A673 (cell line): Measurements from ENCODE around the gene NSUN6. TPM values are rescaled to one million over a fixed set of nuclear protein-coding genes. Genes with fewer than 3 reads are reported as not detected.
A peak's percentile ranks its signal among the peaks of the same experiment; 100 is the strongest.

Experiments
- BruUV-seq: library from RNA; stranded (reverse); fragments of 400-500 nt; replicated peaks from 2 replicates; lab custom pipeline; 2021; lab: Mats Ljungman, UMichigan
- CTCF ChIA-PET: fragments of 300-600 bp; sonication (Branson Sonifier 250); formaldehyde crosslinking; loops from one replicate; lab custom pipeline; 2022; ENCODE audit warnings: antibody characterized with exemption; lab: Charles Lee
- POLR2A ChIA-PET: fragments of 300-600 bp; sonication (Branson Sonifier 250); formaldehyde crosslinking; loops from one replicate; lab custom pipeline; 2022; ENCODE audit warnings: antibody characterized with exemption; ENCODE audit not compliant: low non-redundant PET; lab: Charles Lee
- DNase-seq: peaks from one replicate; pipeline ENCODE4 v3.0.0-alpha.2; 2015; ENCODE audit warnings: low spot score
- H3K27ac ChIP-seq: fragments of 200-600 bp; sonication (generic); 2 replicates; pipeline ENCODE4 v1.5.1; 2016; ENCODE audit warnings: mixed run types, low read depth, mild to moderate bottlenecking, mixed read lengths, antibody characterized with exemption, low read length; ENCODE audit not compliant: poor library complexity, severe bottlenecking
- H3K27me3 ChIP-seq: fragments of 200-600 bp; sonication (generic); replicated peaks from 2 replicates; pipeline ENCODE4 v1.6.1; 2017; ENCODE audit warnings: mixed run types, low read depth, mild to moderate bottlenecking, mixed read lengths, antibody characterized with exemption, low read length; ENCODE audit not compliant: insufficient read depth, poor library complexity
- H3K36me3 ChIP-seq: fragments of 200-600 bp; sonication (generic); 2 replicates; pipeline ENCODE4 v1.6.1; 2016; ENCODE audit warnings: mixed run types, mild to moderate bottlenecking, mixed read lengths, antibody characterized with exemption, low read length; ENCODE audit not compliant: insufficient read depth, poor library complexity, severe bottlenecking
- H3K4me1 ChIP-seq: fragments of 200-600 bp; sonication (generic); 2 replicates; pipeline ENCODE4 v1.6.1; 2017; ENCODE audit warnings: mixed run types, mild to moderate bottlenecking, mixed read lengths, antibody characterized with exemption, low read length; ENCODE audit not compliant: insufficient read depth, poor library complexity, severe bottlenecking
- H3K4me3 ChIP-seq: fragments of 200-600 bp; sonication (generic); 2 replicates; pipeline ENCODE4 v1.5.1; 2016; ENCODE audit warnings: low read depth, mixed run types, mild to moderate bottlenecking, mixed read lengths, low read length; ENCODE audit not compliant: poor library complexity, severe bottlenecking
- H3K9me3 ChIP-seq: fragments of 200-600 bp; sonication (generic); 2 replicates; pipeline ENCODE4 v1.6.1; 2016; ENCODE audit warnings: mixed run types, low read depth, mild to moderate bottlenecking, mixed read lengths, antibody characterized with exemption, low read length; ENCODE audit not compliant: poor library complexity, severe bottlenecking
- CTCF ChIP-seq: fragments of 300-800, 200-600 bp; sonication (generic); conservative IDR thresholded peaks from 2 replicates; pipeline ENCODE4 v1.5.1; 2017; ENCODE audit warnings: low read depth, mild to moderate bottlenecking, antibody characterized with exemption, low read length, moderate library complexity, mixed read lengths
- EZH2 ChIP-seq: fragments of 200-600 bp; sonication (generic); IDR thresholded peaks from 2 replicates; pipeline ENCODE4 v1.6.1; 2017; ENCODE audit warnings: borderline replicate concordance, low read depth, mild to moderate bottlenecking, mixed read lengths, antibody characterized with exemption, low read length; ENCODE audit not compliant: poor library complexity, severe bottlenecking
- intact Hi-C: fragments of 100-400 bp; cut with micrococcal nuclease; formaldehyde crosslinking; loops from one replicate; pipeline ENCODE4 v1.10.0; 2022; ENCODE audit not compliant: unreplicated experiment
- total RNA-seq: library from RNA; stranded (reverse); gene quantifications from 2 replicates; pipeline ENCODE4 v1.2.3, GENCODE V29; 2021

NSUN6 gene
- total RNA-seq, 1 experiment from 2014 or later: 16.4 TPM

GRCh38 chr10:18681366-18681765 lies 30.0 kb upstream of the NSUN6 start:
- intact Hi-C loops: loop anchor here (10.0 kb wide), 1 partner anchor 233 kb away; no protein-coding TSS in a partner anchor
- Histone ChIP-seq H3K27ac (peak overlapping the region; percentile 35), H3K4me3 (no peak overlapping the region), H3K4me1 (peaks cover 24% of the 10 kb centered on the region), H3K27me3 (no peaks in the 10 kb centered on the region), H3K9me3 (no peaks in the 10 kb centered on the region), H3K36me3 (peaks cover 14% of the 10 kb centered on the region)
- BruUV-seq: no TSS peak
- POLR2A ChIA-PET: no interaction called here
- no peak for DNase-seq
- CTCF ChIA-PET: no interaction called here
- TF ChIP-seq EZH2: no peak
- no peak for TF ChIP-seq CTCF

- no peaks in the 10 kb centered on the region for H3K27me3 ChIP-seq
- TF ChIP-seq EZH2 (no peak), CTCF (no peak)
- H3K27ac ChIP-seq: no peak overlapping the region
- peaks cover 14% of the 10 kb centered on the region for H3K36me3 ChIP-seq
- ChIA-PET CTCF (no interaction called here), POLR2A (no interaction called here)
- H3K4me1 ChIP-seq: peaks cover 24% of the 10 kb centered on the region
- no TSS peak for BruUV-seq
- H3K4me3 ChIP-seq: no peak overlapping the region
- intact Hi-C loops: loop anchor here (10.0 kb wide), 1 partner anchor 234 kb away; no protein-coding TSS in a partner anchor
- DNase-seq: no peak
- no peaks in the 10 kb centered on the region for H3K9me3 ChIP-seq
Observed at GRCh38 chr10:18680754-18681153, 29.4 kb upstream of the NSUN6 start.

- Histone ChIP-seq H3K9me3 (no peaks in the 10 kb centered on the region), H3K4me1 (peaks cover 3% of the 10 kb centered on the region), H3K27me3 (no peaks in the 10 kb centered on the region), H3K4me3 (no peak overlapping the region), H3K27ac (no peak overlapping the region), H3K36me3 (peaks cover 58% of the 10 kb centered on the region)
- CTCF ChIA-PET: no interaction called here
- POLR2A ChIA-PET: interaction anchor here (0.6 kb wide), 1 partner anchor 349 kb away, joined by 4 read pairs; no protein-coding TSS in a partner anchor
- intact Hi-C loops: no loop called here
- no peak for TF ChIP-seq EZH2
- TF ChIP-seq CTCF: no peak
- TSS peak; percentile 1 for BruUV-seq
- no peak for DNase-seq
Observed at GRCh38 chr10:18675086-18675801, 23.9 kb upstream of the NSUN6 start.
